Endothelial cell of umbilical vein (primary cell): ENCODE measurements around the gene RAP1GDS1.

ENCODE experiments used
- CTCF ChIP-seq, 2 donors: IDR thresholded peaks; 1 replicate in 1 of 2; 2 replicates in 1 of 2; pipeline ENCODE4 v1.5.1; 2011; ENCODE audit warnings: low read length in 2 of 2, mild to moderate bottlenecking in 2 of 2, moderate library complexity in 2 of 2, control low read depth in 1 of 2, inconsistent platforms in 1 of 2, low read depth in 1 of 2; ENCODE audit not compliant: insufficient read depth in 1 of 2; ENCODE audit errors: extremely low read depth in 1 of 2
- EZH2 ChIP-seq: IDR thresholded peaks from 2 replicates; pipeline ENCODE4 v1.6.1; 2012; ENCODE audit warnings: borderline replicate concordance, low read depth, mild to moderate bottlenecking, moderate library complexity, low read length, inconsistent platforms; ENCODE audit not compliant: severe bottlenecking
- GATA2 ChIP-seq: IDR thresholded peaks from 2 replicates; pipeline ENCODE4 v1.7.0; 2011; ENCODE audit warnings: low read depth, mild to moderate bottlenecking, moderate library complexity, mixed read lengths, low read length; ENCODE audit not compliant: insufficient read length, insufficient read depth
- POLR2A ChIP-seq: IDR thresholded peaks from 2 replicates; pipeline ENCODE4 v1.6.1; 2012; ENCODE audit warnings: low read depth, mild to moderate bottlenecking, control low read depth, low read length
- POLR2AphosphoS5 ChIP-seq: IDR thresholded peaks from 2 replicates; pipeline ENCODE4 v1.6.1; 2012; ENCODE audit warnings: low read depth, mild to moderate bottlenecking, control low read depth, low read length, moderate library complexity; ENCODE audit not compliant: insufficient read depth
- TF ChIP-seq, protein P1 (sequence below): IDR thresholded peaks from 2 replicates; pipeline ENCODE4 v1.6.1; 2011; ENCODE audit not compliant: insufficient read depth, insufficient read length

DNA sequence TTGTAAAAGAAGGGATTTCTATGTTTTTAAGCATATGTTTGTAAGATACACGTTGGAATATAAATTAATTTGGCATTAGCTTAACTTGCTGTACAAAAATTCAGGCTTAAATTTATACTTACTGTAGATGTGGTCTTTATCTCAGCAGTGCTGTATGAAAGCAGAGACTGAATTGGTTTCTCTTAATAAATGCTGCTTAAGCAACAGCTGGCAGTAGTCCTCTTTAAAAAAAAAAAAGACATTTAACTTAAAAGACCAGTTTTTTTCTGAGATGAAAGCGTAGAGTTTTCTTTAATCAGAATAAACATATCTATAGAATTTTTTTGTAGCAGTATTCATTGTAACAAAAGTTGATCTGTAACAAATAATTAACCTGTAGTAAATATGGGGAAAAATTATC, 124.6 kb downstream of the RAP1GDS1 start:
- TF ChIP-seq CTCF (IDR thresholded peaks at IDR 0.05; ENCODE audit: extremely low read depth in 1 of 2, insufficient read depth in 1 of 2, low read depth in 1 of 2, low read length in 2 of 2) (no peak), EZH2 (no peak), POLR2A (no peak), POLR2AphosphoS5 (no peak), GATA2 (no peak)
- TF ChIP-seq, protein P1, sequence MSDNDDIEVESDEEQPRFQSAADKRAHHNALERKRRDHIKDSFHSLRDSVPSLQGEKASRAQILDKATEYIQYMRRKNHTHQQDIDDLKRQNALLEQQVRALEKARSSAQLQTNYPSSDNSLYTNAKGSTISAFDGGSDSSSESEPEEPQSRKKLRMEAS, result no peak
